Lung (tissue), 12 donors: Measurements from ENCODE around the gene HHEX. TPM values are rescaled to one million over a fixed set of nuclear protein-coding genes. Genes with fewer than 3 reads are reported as not detected.

Experiments
- ATAC-seq: fragments of 200-7000 bp; cut with Tn5 transposase; one replicate; pipeline ENCODE4 v1.9.1; 2020; ENCODE audit warnings: moderate number of reproducible peaks; ENCODE audit not compliant: insufficient read depth, low FRiP score
- DNase-seq, 3 donors: peaks; one replicate each; pipeline ENCODE4 v3.0.0-alpha.2; 2013 to 2017
- H3K27ac ChIP-seq, 2 donors: one replicate each; pipeline ENCODE4 v1.5.1; 2013; ENCODE audit warnings: mild to moderate bottlenecking in 2 of 2, moderate library complexity in 2 of 2, control low read depth in 1 of 2, inconsistent platforms in 1 of 2, low read depth in 1 of 2, low read length in 1 of 2
- H3K27me3 ChIP-seq, 3 donors: one replicate each; pipeline ENCODE4 v1.5.1; 2013; ENCODE audit warnings: low read length in 2 of 3; ENCODE audit not compliant: control insufficient read depth in 3 of 3, insufficient read depth in 3 of 3
- H3K36me3 ChIP-seq, 4 donors: one replicate each; pipeline ENCODE4 v1.5.1; 2013; ENCODE audit warnings: low read length in 4 of 4, mild to moderate bottlenecking in 1 of 4, moderate library complexity in 1 of 4; ENCODE audit not compliant: control insufficient read depth in 4 of 4, insufficient read depth in 4 of 4
- H3K4me1 ChIP-seq, 5 donors: one replicate each; pipeline ENCODE4 v1.5.1; 2013; ENCODE audit warnings: low read length in 5 of 5, mild to moderate bottlenecking in 2 of 5, moderate library complexity in 1 of 5; ENCODE audit not compliant: control insufficient read depth in 5 of 5, insufficient read depth in 5 of 5
- H3K4me3 ChIP-seq: one replicate; pipeline ENCODE4 v1.5.1; 2013; ENCODE audit warnings: mild to moderate bottlenecking, control low read depth, moderate library complexity
- H3K9ac ChIP-seq, 2 donors: one replicate each; pipeline ENCODE4 v1.5.1; 2013; ENCODE audit warnings: low read length in 2 of 2, control low read depth in 1 of 2; ENCODE audit not compliant: insufficient read depth in 1 of 2
- H3K9me3 ChIP-seq, 4 donors: one replicate each; pipeline ENCODE4 v1.5.1; 2013; ENCODE audit warnings: low read length in 3 of 4, mild to moderate bottlenecking in 1 of 4, moderate library complexity in 1 of 4; ENCODE audit not compliant: control insufficient read depth in 4 of 4, insufficient read depth in 3 of 4
- WGBS, 2 donors: extraction: QIAGEN DNeasy Blood & Tissue Kit; methylation state at CpG; one replicate each; pipeline ENCODE4 v1.1.7; 2013; 5-methylcytosine and 5-hydroxymethylcytosine counted together
- polyA plus RNA-seq, 2 donors: library from polyadenylated mRNA; stranded (reverse); fragments of 200-250 nt; gene quantifications; one replicate each; pipeline ENCODE4 v1.2.1, GENCODE V29; 2013
- total RNA-seq, 2 donors: library from RNA; depleted of rRNA in 1 of 2; stranded (reverse); fragments of >200 nt in 1 of 2; gene quantifications; one replicate each; pipeline ENCODE4 v1.2.1, GENCODE V29; 2014 to 2021
- TF ChIP-seq, protein P1 (sequence below): IDR thresholded peaks from 2 replicates; pipeline ENCODE4 v1.5.1; 2012; ENCODE audit warnings: mild to moderate bottlenecking; ENCODE audit errors: control extremely low read depth, extremely low read depth
- donor health status: control.
- donor health status: control.
- donor health status: Bipolar disorder and iron deficiency.
- donor health status: healthy.
- donor health status: DM: yes; HTN: yes; CAD: no.

Gene HHEX
- total and polyA plus RNA-seq, 4 donors: 15.3 to 18.6 (median 17.1) TPM

DNA sequence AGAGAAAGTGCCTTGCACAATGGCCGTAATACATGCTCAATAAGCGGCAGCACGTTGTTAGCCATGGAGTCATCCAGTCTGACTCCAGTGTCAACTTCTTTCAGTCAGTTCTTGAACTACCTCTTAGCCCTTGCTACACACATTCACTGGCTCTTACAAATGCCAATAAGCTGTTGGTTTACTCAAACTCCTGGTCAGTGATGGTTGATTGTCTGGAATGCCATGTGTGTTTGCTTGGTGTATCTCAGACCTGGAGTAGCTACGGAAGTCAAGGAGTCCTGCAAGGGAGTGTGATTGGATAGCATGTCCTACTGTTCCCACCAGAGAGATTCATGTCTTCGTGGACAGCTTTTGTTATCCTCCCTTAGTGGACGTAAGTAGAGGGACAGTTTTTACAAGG is 37.4 kb downstream of the HHEX start:
- DNase-seq (no peak), ATAC-seq (no peak)
- Histone ChIP-seq H3K9ac (no peak overlapping the region), H3K27ac (no peak overlapping the region), H3K9me3 (no peaks in the 10 kb centered on the region), H3K4me1 (no peaks in the 10 kb centered on the region), H3K4me3 (no peak overlapping the region), H3K27me3 (no peaks in the 10 kb centered on the region), H3K36me3 (no peaks in the 10 kb centered on the region)
- WGBS, 2 donors: 84 to 94% methylated on average over 6 of the region's 6 CpGs
- TF ChIP-seq, protein P1, sequence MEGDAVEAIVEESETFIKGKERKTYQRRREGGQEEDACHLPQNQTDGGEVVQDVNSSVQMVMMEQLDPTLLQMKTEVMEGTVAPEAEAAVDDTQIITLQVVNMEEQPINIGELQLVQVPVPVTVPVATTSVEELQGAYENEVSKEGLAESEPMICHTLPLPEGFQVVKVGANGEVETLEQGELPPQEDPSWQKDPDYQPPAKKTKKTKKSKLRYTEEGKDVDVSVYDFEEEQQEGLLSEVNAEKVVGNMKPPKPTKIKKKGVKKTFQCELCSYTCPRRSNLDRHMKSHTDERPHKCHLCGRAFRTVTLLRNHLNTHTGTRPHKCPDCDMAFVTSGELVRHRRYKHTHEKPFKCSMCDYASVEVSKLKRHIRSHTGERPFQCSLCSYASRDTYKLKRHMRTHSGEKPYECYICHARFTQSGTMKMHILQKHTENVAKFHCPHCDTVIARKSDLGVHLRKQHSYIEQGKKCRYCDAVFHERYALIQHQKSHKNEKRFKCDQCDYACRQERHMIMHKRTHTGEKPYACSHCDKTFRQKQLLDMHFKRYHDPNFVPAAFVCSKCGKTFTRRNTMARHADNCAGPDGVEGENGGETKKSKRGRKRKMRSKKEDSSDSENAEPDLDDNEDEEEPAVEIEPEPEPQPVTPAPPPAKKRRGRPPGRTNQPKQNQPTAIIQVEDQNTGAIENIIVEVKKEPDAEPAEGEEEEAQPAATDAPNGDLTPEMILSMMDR: no peak

DNA sequence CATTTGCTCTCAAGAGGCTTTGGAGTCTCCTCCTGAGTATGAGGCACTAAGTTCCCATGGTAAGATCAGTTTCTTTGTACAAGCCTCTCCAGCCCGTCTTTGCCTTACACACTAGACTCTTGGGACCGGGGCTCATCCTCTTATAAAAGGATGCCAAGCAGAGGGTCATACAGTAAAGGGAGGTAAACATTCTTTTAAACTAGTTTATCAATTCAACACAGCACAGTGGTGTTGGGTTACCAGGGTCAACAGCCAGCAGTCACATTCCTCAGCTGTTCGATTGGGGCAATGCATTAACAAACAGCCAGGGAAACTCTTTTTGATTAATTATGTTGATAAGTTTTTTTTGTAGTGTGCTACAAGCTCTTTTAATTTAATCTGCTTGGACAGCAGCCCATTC is 37.8 kb downstream of the HHEX start:
- Histone ChIP-seq H3K4me3 (no peak overlapping the region), H3K36me3 (no peaks in the 10 kb centered on the region), H3K27ac (no peak overlapping the region), H3K9ac (no peak overlapping the region), H3K27me3 (no peaks in the 10 kb centered on the region), H3K4me1 (no peaks in the 10 kb centered on the region), H3K9me3 (no peaks in the 10 kb centered on the region)
- no peak for DNase-seq
- ATAC-seq: no peak
- TF ChIP-seq, protein P1: no peak
- 61 to 72% methylated on average over 3 of the region's 3 CpGs for WGBS, 2 donors

DNA sequence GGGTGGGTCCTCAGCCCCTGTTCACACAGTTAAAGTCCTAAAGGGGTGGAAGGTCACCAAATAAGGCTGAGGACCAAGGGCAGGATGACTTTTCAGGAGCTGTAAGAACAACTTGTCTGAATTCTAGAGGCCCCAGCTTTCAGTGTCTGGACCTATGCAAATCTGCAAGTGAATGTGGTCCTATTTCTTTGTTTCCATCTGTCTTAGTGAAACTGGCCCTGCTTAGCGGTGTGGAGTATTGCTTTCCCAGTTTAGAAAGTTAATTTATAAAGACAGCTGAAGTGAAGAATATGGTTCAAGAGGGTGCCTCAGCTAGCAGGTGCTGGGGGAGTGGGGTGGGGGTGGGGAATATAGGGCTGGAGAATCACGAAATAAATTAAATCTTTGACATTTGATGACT is 40.1 kb downstream of the HHEX start:
- H3K27ac ChIP-seq: no peak overlapping the region
- no peak overlapping the region for H3K4me3 ChIP-seq
- no peaks in the 10 kb centered on the region for H3K4me1 ChIP-seq
- WGBS, 2 donors: 80 to 91% methylated on average over 2 of the region's 2 CpGs
- TF ChIP-seq, protein P1: no peak
- DNase-seq (no peak), ATAC-seq (no peak)
- no peak overlapping the region for H3K9ac ChIP-seq
- no peaks in the 10 kb centered on the region for H3K9me3 ChIP-seq
- no peaks in the 10 kb centered on the region for H3K27me3 ChIP-seq
- no peaks in the 10 kb centered on the region for H3K36me3 ChIP-seq

DNA sequence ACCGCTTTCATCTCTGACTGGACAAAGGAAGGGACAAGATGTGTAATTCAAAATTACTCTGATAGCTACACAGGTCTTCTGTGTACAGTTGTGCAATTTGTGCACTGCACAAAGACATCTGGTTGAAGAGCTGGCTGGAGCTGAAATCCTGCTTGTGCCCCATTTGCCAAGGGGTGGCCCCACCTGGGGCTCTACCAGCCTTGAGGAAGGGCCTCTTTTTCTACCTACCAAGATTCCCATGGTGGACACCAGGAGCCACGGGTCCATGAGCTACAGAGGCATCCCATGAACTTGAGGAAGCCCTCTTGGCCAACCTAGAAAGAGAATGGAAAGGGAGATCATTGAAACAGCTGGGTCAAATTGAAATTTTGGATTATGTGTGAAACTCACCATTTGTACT is 43.2 kb downstream of the HHEX start:
- TF ChIP-seq, protein P1: no peak
- Histone ChIP-seq H3K9ac (no peak overlapping the region), H3K27me3 (no peaks in the 10 kb centered on the region), H3K4me3 (no peak overlapping the region), H3K9me3 (no peaks in the 10 kb centered on the region), H3K36me3 (no peaks in the 10 kb centered on the region), H3K27ac (no peak overlapping the region), H3K4me1 (no peaks in the 10 kb centered on the region)
- DNase-seq (no peak), ATAC-seq (no peak)
- 97 to 100% methylated on average over 2 of the region's 2 CpGs for WGBS, 2 donors
